CD8-positive, alpha-beta memory T cell (primary cell): ENCODE data around the gene POLR1F. TPM values are rescaled to one million over a fixed set of nuclear protein-coding genes. Genes with fewer than 3 reads are reported as not detected.

Experiments
- CTCF ChIA-PET: fragments of 350-600 bp; sonication (Branson Sonifier 250); formaldehyde crosslinking; loops from one replicate; lab custom pipeline; 2021; ENCODE audit warnings: antibody characterized with exemption; lab: Charles Lee
- POLR2A ChIA-PET: fragments of 350-600 bp; sonication (Branson Sonifier 250); formaldehyde crosslinking; loops from one replicate; lab custom pipeline; 2021; ENCODE audit warnings: antibody characterized with exemption; lab: Charles Lee
- DNase-seq, 5 donors: peaks; one replicate each; pipeline versions ENCODE4 v3.0.0 to v3.0.0-alpha.2; 2020 to 2022; ENCODE audit warnings: mixed read lengths in 1 of 5
- H3K27ac ChIP-seq: one replicate; pipeline ENCODE4 v1.7.0; 2013; ENCODE audit warnings: low read depth, mild to moderate bottlenecking, low read length, moderate library complexity
- H3K27me3 ChIP-seq: 2 replicates; pipeline ENCODE4 v1.7.0; 2013; ENCODE audit warnings: low read length, mild to moderate bottlenecking; ENCODE audit not compliant: insufficient read depth, poor library complexity, severe bottlenecking
- H3K36me3 ChIP-seq: 2 replicates; pipeline ENCODE4 v1.7.0; 2013; ENCODE audit warnings: mild to moderate bottlenecking, low read length, moderate library complexity; ENCODE audit not compliant: insufficient read depth
- H3K4me1 ChIP-seq: 2 replicates; pipeline ENCODE4 v1.7.0; 2013; ENCODE audit warnings: mild to moderate bottlenecking, low read length, moderate library complexity; ENCODE audit not compliant: insufficient read depth
- H3K4me3 ChIP-seq: 2 replicates; pipeline ENCODE4 v1.7.0; 2013; ENCODE audit warnings: mild to moderate bottlenecking, low read length
- H3K9me3 ChIP-seq: 2 replicates; pipeline ENCODE4 v1.7.0; 2013; ENCODE audit warnings: mild to moderate bottlenecking, low read length
- H3K27ac Mint-ChIP-seq, 8 donors: one replicate each; pipeline ENCODE4 v1.8.0; 2020 to 2021; ENCODE audit warnings: mixed read lengths in 8 of 8, mild to moderate bottlenecking in 6 of 8, inconsistent platforms in 3 of 8, moderate library complexity in 3 of 8
- H3K27me3 Mint-ChIP-seq, 2 donors: one replicate each; pipeline ENCODE4 v1.8.0; 2020 to 2021; ENCODE audit warnings: mixed read lengths in 2 of 2, mild to moderate bottlenecking in 1 of 2, moderate library complexity in 1 of 2
- H3K36me3 Mint-ChIP-seq, 3 donors: one replicate each; pipeline ENCODE4 v1.8.0; 2020 to 2021; ENCODE audit warnings: mixed read lengths in 3 of 3, inconsistent platforms in 1 of 3, mild to moderate bottlenecking in 1 of 3
- H3K4me1 Mint-ChIP-seq, 3 donors: one replicate each; pipeline ENCODE4 v1.8.0; 2020 to 2021; ENCODE audit warnings: mixed read lengths in 3 of 3, inconsistent platforms in 1 of 3, mild to moderate bottlenecking in 1 of 3
- H3K4me3 Mint-ChIP-seq, 7 donors: one replicate each; pipeline ENCODE4 v1.8.0; 2020 to 2021; ENCODE audit warnings: mixed read lengths in 7 of 7, mild to moderate bottlenecking in 6 of 7, moderate library complexity in 4 of 7, inconsistent platforms in 2 of 7
- H3K9me3 Mint-ChIP-seq, 5 donors: one replicate each; pipeline ENCODE4 v1.8.0; 2020 to 2022; ENCODE audit warnings: mixed read lengths in 5 of 5, mild to moderate bottlenecking in 3 of 5, moderate library complexity in 2 of 5, inconsistent platforms in 1 of 5
- polyA plus RNA-seq: library from polyadenylated mRNA; unstranded; fragments of 300-500 nt; fragmentation: Illumina TruSeq; gene quantifications from one replicate; pipeline ENCODE4 v1.2.3, GENCODE V29; 2021
- total RNA-seq, 2 experiments: library from RNA; stranded (reverse); gene quantifications; one replicate each; pipeline ENCODE4 v1.2.3, GENCODE V29; 2021

POLR1F gene, protein sequence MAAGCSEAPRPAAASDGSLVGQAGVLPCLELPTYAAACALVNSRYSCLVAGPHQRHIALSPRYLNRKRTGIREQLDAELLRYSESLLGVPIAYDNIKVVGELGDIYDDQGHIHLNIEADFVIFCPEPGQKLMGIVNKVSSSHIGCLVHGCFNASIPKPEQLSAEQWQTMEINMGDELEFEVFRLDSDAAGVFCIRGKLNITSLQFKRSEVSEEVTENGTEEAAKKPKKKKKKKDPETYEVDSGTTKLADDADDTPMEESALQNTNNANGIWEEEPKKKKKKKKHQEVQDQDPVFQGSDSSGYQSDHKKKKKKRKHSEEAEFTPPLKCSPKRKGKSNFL
- 10 to 100 TPM; 30.6 to 35.5 TPM for total RNA-seq
- 40.3 TPM for polyA plus RNA-seq

DNA sequence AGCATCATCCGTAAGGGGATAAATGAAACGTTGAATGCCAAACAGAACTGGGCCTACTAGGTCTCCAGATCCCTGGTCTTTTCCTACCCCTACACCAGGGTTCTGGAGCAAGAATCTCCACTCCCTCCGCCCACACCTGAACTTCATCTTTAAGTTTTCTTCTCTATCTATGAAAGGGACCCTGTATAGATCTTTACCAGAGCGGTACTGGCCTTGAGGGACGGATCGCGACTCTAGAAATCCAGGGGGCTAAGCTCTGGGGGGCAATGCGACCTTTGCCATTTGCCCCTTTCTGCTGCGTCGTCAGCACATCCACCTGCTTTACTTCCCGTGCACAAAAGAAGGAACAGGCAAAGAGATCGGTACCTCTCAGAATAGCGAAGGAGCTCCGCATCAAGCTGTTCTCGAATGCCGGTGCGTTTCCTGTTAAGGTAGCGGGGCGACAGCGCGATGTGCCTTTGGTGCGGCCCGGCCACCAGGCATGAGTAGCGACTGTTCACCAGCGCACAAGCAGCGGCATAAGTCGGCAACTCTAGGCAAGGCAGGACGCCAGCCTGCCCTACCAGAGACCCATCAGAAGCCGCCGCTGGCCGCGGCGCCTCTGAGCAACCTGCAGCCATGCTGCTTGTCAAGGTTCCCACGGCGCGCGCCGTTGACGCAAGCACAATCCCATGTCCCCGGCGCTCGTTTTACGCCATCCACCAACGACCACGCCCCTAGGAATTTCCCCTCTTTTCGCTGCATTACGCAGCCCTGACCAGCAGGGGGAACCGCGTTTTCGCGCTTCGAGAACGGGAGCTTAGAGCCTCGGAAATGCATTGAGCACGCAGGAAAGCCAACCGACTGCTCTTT is at the start of gene POLR1F:
TSS of gene POLR1F (minus strand) at position 641 of the 852 bp plus-strand sequence. CDS start at position 620, 21 bp downstream.
- H3K27ac ChIP-seq, result peak within 1 kb of the TSS; percentile 85
- POLR2A ChIA-PET, result interaction anchor here (0.7 to 1.2 kb wide), 3 partner anchors 8 to 1771 kb away, joined by 3 to 7 read pairs (median 3); no protein-coding TSS in a partner anchor
- CTCF ChIA-PET, result interaction anchor here (0.7 to 3.0 kb wide), 9 partner anchors 8 to 899 kb away, joined by 3 to 12 read pairs (median 4); no protein-coding TSS in a partner anchor
- Mint-ChIP-seq H3K4me1 (peaks cover 51 to 62% (median 56%) of the 10 kb centered on the region in 3 donors), H3K4me3 (peak within 1 kb of the TSS; percentile 94 to 98 (median 95)), H3K27me3 (peaks cover 2 to 4% of the 10 kb centered on the region in 2 donors), H3K36me3 (peaks cover 0 to 15% (median 0%) of the 10 kb centered on the region in 3 donors), H3K27ac (peak within 1 kb of the TSS; percentile 82 to 99 (median 98)), H3K9me3 (no peaks in the 10 kb centered on the region)
- peak within 1 kb of the TSS; percentile 89 for H3K4me3 ChIP-seq
- peaks cover 32% of the 10 kb centered on the region for H3K4me1 ChIP-seq
- no peaks in the 10 kb centered on the region for H3K9me3 ChIP-seq
- no peaks in the 10 kb centered on the region for H3K27me3 ChIP-seq
- DNase-seq, result peak; percentile 83 to 95 (median 92)
- H3K36me3 ChIP-seq, result no peaks in the 10 kb centered on the region

GRCh38 chr7:19754521-19755116 is 45.8 kb upstream of the POLR1F start:
- no peak overlapping the region for H3K4me3 ChIP-seq
- Mint-ChIP-seq H3K27me3 (peaks cover 4% of the 10 kb centered on the region in 2 donors), H3K4me3 (no peak overlapping the region), H3K9me3 (no peaks in the 10 kb centered on the region), H3K4me1 (peaks cover 0 to 5% (median 0%) of the 10 kb centered on the region in 3 donors), H3K36me3 (no peaks in the 10 kb centered on the region), H3K27ac (no peak overlapping the region)
- H3K4me1 ChIP-seq, result no peaks in the 10 kb centered on the region
- CTCF ChIA-PET, result interaction anchor here (1.2 to 1.8 kb wide), 2 partner anchors 18 to 21 kb away, joined by 4 read pairs; no protein-coding TSS in a partner anchor
- H3K27ac ChIP-seq, result no peak overlapping the region
- POLR2A ChIA-PET, result no interaction called here
- no peaks in the 10 kb centered on the region for H3K27me3 ChIP-seq
- H3K36me3 ChIP-seq, result no peaks in the 10 kb centered on the region
- DNase-seq, result peak in 2 of 5 donors; percentile 2 to 13
- H3K9me3 ChIP-seq, result no peaks in the 10 kb centered on the region

DNA sequence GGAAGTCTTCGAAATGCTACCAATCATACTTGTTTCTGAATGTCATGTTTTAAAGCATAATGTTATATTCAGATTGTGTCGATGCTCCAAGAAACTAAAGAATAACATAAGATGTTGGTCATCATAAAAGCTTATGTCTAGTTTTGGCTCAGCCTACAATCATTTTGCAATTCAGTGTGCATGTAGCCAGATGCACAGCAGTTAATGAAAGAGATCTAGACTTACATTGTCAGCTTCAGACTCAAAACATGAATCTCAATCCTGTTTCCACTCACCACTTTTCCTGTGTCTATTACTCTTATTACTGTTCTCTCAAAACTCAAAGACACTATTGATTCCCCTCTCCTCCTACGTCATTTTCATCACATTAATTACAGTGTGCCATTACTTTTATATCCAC is 43.2 kb upstream of the POLR1F start:
- H3K27ac Mint-ChIP-seq, result no peak overlapping the region
- ChIA-PET CTCF (no interaction called here), POLR2A (no interaction called here)
- no peak overlapping the region for H3K4me3 ChIP-seq
- H3K4me3 Mint-ChIP-seq, result no peak overlapping the region
- no peaks in the 10 kb centered on the region for H3K9me3 ChIP-seq
- H3K36me3 Mint-ChIP-seq, result no peaks in the 10 kb centered on the region
- H3K4me1 Mint-ChIP-seq, result peaks cover 0 to 6% (median 0%) of the 10 kb centered on the region in 3 donors
- no peak overlapping the region for H3K27ac ChIP-seq
- H3K27me3 Mint-ChIP-seq, result peaks cover 4% of the 10 kb centered on the region in 2 donors
- no peaks in the 10 kb centered on the region for H3K4me1 ChIP-seq
- no peaks in the 10 kb centered on the region for H3K27me3 ChIP-seq
- H3K36me3 ChIP-seq, result no peaks in the 10 kb centered on the region
- H3K9me3 Mint-ChIP-seq, result no peaks in the 10 kb centered on the region
- DNase-seq, result no peak

DNA sequence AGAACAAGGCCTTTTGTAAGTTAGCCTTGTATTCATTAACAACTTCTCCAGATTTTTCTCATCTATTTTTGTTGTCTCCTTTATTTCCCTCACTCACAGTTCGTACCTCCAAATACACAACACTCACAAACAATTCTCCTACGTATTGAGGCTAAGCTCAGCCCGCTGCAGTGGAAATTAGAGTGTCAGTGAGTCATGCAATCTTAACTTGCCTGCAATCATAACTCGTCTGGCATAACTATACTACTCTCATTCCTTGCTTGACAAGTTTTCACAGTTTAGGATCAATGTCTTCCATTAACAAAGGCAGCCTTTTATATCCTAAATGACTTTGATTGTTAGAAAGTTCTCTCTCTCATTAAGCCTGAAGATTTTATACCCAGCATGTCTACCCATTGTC is 40.8 kb upstream of the POLR1F start:
- Histone ChIP-seq H3K4me3 (no peak overlapping the region), H3K4me1 (no peaks in the 10 kb centered on the region), H3K27me3 (peaks cover 4% of the 10 kb centered on the region), H3K9me3 (no peaks in the 10 kb centered on the region), H3K27ac (no peak overlapping the region), H3K36me3 (no peaks in the 10 kb centered on the region)
- H3K4me1 Mint-ChIP-seq, result peaks cover 0 to 6% (median 0%) of the 10 kb centered on the region in 3 donors
- H3K9me3 Mint-ChIP-seq, result no peaks in the 10 kb centered on the region
- ChIA-PET POLR2A (no interaction called here), CTCF (no interaction called here)
- H3K4me3 Mint-ChIP-seq, result no peak overlapping the region
- H3K27me3 Mint-ChIP-seq, result peaks cover 0 to 7% of the 10 kb centered on the region in 2 donors
- no peak overlapping the region for H3K27ac Mint-ChIP-seq
- DNase-seq, result no peak
- no peaks in the 10 kb centered on the region for H3K36me3 Mint-ChIP-seq

DNA sequence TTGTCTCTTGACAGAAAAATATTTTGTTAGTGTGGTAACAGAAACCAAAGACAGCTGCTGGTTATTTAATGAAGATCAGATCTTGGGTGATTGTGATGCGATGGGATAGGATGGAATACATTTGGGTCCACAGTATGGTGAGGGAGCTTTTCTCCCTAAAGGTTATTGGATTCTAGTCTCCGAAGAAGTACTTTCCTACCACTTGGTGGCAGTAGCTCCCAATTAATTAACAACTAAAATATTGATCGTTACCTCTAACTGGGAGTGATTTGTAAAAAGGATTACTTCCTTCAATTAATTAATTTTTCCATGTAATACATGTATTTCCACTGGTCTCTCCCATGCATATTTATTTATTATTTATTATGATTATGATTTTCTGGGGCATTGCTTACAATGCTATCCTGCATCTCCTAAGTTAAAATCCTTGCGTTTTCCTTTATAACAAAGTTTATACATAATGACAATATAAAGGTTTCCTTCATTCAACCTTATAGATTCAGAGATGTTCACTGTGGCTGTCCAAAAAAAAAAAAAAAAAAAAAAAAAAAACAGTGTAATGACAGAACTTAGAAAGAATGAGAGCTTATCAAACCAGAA is 39.0 kb upstream of the POLR1F start:
- peaks cover 4% of the 10 kb centered on the region for H3K27me3 ChIP-seq
- Mint-ChIP-seq H3K27me3 (peaks cover 0 to 7% of the 10 kb centered on the region in 2 donors), H3K27ac (no peak overlapping the region), H3K4me1 (peaks cover 0 to 6% (median 0%) of the 10 kb centered on the region in 3 donors), H3K36me3 (no peaks in the 10 kb centered on the region), H3K4me3 (no peak overlapping the region), H3K9me3 (no peaks in the 10 kb centered on the region)
- H3K4me1 ChIP-seq, result no peaks in the 10 kb centered on the region
- no peaks in the 10 kb centered on the region for H3K9me3 ChIP-seq
- no peaks in the 10 kb centered on the region for H3K36me3 ChIP-seq
- ChIA-PET CTCF (interaction anchor here (1.0 to 1.3 kb wide), 2 partner anchors 14 to 34 kb away, joined by 3 to 4 read pairs; no protein-coding TSS in a partner anchor), POLR2A (interaction anchor here (0.6 kb wide), 1 partner anchor 37 kb away, joined by 3 read pairs; no protein-coding TSS in a partner anchor)
- DNase-seq, result no peak
- H3K27ac ChIP-seq, result no peak overlapping the region
- no peak overlapping the region for H3K4me3 ChIP-seq

- ChIA-PET CTCF (no interaction called here), POLR2A (no interaction called here)
- Mint-ChIP-seq H3K9me3 (no peaks in the 10 kb centered on the region), H3K27me3 (peaks cover 0 to 7% of the 10 kb centered on the region in 2 donors), H3K4me3 (no peak overlapping the region), H3K27ac (no peak overlapping the region), H3K36me3 (no peaks in the 10 kb centered on the region), H3K4me1 (no peaks in the 10 kb centered on the region)
- H3K36me3 ChIP-seq, result no peaks in the 10 kb centered on the region
- H3K4me3 ChIP-seq, result no peak overlapping the region
- H3K9me3 ChIP-seq, result no peaks in the 10 kb centered on the region
- H3K4me1 ChIP-seq, result no peaks in the 10 kb centered on the region
- H3K27me3 ChIP-seq, result peaks cover 4% of the 10 kb centered on the region
- no peak overlapping the region for H3K27ac ChIP-seq
- no peak for DNase-seq
Observed at GRCh38 chr7:19744075-19744474, 35.2 kb upstream of the POLR1F start.

DNA sequence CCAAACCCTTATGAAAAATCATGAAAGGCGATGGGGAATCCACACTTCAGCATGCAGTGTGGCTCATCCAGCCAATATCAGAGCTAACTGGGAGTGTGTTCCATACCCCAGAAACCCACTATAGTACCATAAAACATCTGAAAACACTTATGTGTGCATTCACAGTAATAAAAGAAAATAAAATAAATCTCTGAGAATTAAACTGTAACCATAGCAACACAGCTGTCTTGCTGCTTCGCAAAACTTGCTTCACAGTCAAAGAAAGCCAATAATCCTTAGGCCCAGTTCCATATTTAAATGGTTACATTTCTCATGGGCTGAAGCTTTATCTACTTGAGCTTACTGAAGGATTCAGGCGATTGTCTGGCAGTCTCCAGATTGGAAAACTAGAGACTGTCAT is 19.9 kb upstream of the POLR1F start:
- H3K36me3 Mint-ChIP-seq, result no peaks in the 10 kb centered on the region

More for the DNA sequence above, 19.9 kb upstream of the POLR1F start:
- H3K9me3 ChIP-seq, result no peaks in the 10 kb centered on the region
- ChIA-PET CTCF (interaction anchor here (0.7 kb wide), 1 partner anchor 15 kb away, joined by 3 read pairs; no protein-coding TSS in a partner anchor), POLR2A (no interaction called here)
- no peak overlapping the region for H3K4me3 ChIP-seq
- Mint-ChIP-seq H3K27me3 (peaks cover 10 to 40% of the 10 kb centered on the region in 2 donors), H3K4me1 (no peaks in the 10 kb centered on the region), H3K27ac (no peak overlapping the region), H3K4me3 (no peak overlapping the region), H3K9me3 (no peaks in the 10 kb centered on the region)
- no peak overlapping the region for H3K27ac ChIP-seq
- H3K27me3 ChIP-seq, result no peaks in the 10 kb centered on the region
- no peaks in the 10 kb centered on the region for H3K4me1 ChIP-seq
- no peaks in the 10 kb centered on the region for H3K36me3 ChIP-seq
- DNase-seq, result no peak
